ENCODE results near the gene TFB2M. TPM values are rescaled to one million over a fixed set of nuclear protein-coding genes. Genes with fewer than 3 reads are reported as not detected.

TFB2M gene
- total and polyA plus RNA-seq, 2 of the 13 experiments (the other 11 are each of a cell fraction or from before 2014, with no cell fraction given) = 15.7 to 31.4 TPM

GRCh38 chr1:246566128-246566812 is at the start of gene TFB2M, which contains the start of gene CNST (continued):
- 0 out of 2 replicates have a peak, but pooled peaks have one; percentile 17 for TF ChIP-seq USF2 (IDR thresholded peaks at IDR 0.05; ENCODE audit: low read depth, low read length)
- no peak for TF ChIP-seq USF2 (CRISPR knock-in tag; IDR thresholded peaks at IDR 0.05; ENCODE audit: borderline replicate concordance)
- no peak for TF ChIP-seq PAWR (CRISPR knock-in tag; IDR thresholded peaks at IDR 0.05; ENCODE audit: borderline replicate concordance)
- no peak; the same call in 1 of the 2 replicates for TF ChIP-seq ZNF552 (CRISPR knock-in tag; IDR thresholded peaks at IDR 0.05; ENCODE audit: borderline replicate concordance)
- peak; percentile 100 for TF ChIP-seq MXI1 (IDR thresholded peaks at IDR 0.05; ENCODE audit: borderline replicate concordance, low read depth, low read length)
- TF ChIP-seq SRY (CRISPR knock-in tag; IDR thresholded peaks at IDR 0.05) = 0 out of 2 replicates have a peak, but pooled peaks have one; percentile 33
- no peak; the same call in 1 of the 2 replicates for TF ChIP-seq E2F2 (CRISPR knock-in tag; IDR thresholded peaks at IDR 0.05; ENCODE audit: borderline replicate concordance)
- TF ChIP-seq PPARG (CRISPR knock-in tag; conservative IDR thresholded peaks at IDR 0.05) = 0 out of 2 replicates have a peak, but pooled peaks have one; percentile 33
- TF ChIP-seq E2F1 (CRISPR knock-in tag; IDR thresholded peaks at IDR 0.05) = 0 out of 2 replicates have a peak, but pooled peaks have one; percentile 39
- 0 out of 2 replicates have a peak, but pooled peaks have one; percentile 35 for TF ChIP-seq ZNF235 (CRISPR knock-in tag; IDR thresholded peaks at IDR 0.05; ENCODE audit: borderline replicate concordance)
- no peak for TF ChIP-seq ZNF496 (CRISPR knock-in tag; IDR thresholded peaks at IDR 0.05; ENCODE audit: insufficient replicate concordance)
- peak; percentile 29; the same call in 1 of the 2 replicates for TF ChIP-seq MIXL1 (CRISPR knock-in tag; IDR thresholded peaks at IDR 0.05)
- no peak for TF ChIP-seq CENPBD1 (CRISPR knock-in tag; IDR thresholded peaks at IDR 0.05; ENCODE audit: borderline replicate concordance, low read depth)
- TF ChIP-seq ATAD3A (CRISPR knock-in tag; IDR thresholded peaks at IDR 0.05) = no peak
- no peak; the same call in none of the 2 replicates for TF ChIP-seq BORCS8-MEF2B (CRISPR knock-in tag; IDR thresholded peaks at IDR 0.05)
- peak; percentile 71; the same call in 1 of the 2 replicates for TF ChIP-seq SAFB2 (CRISPR knock-in tag; IDR thresholded peaks at IDR 0.05; ENCODE audit: borderline replicate concordance, low read depth)
- TF ChIP-seq ZNF513 (CRISPR knock-in tag; conservative IDR thresholded peaks at IDR 0.05) = 0 out of 2 replicates have a peak, but pooled peaks have one; percentile 25
- no peak for TF ChIP-seq RARG (CRISPR knock-in tag; IDR thresholded peaks at IDR 0.05; ENCODE audit: low read depth)
- TF ChIP-seq AHR (CRISPR knock-in tag; IDR thresholded peaks at IDR 0.05) = no peak; the same call in 1 of the 2 replicates
- TF ChIP-seq RXRA (CRISPR knock-in tag; IDR thresholded peaks at IDR 0.05) = peak; percentile 36; the same call in 1 of the 2 replicates
- TF ChIP-seq CAMTA2 (CRISPR knock-in tag; IDR thresholded peaks at IDR 0.05; ENCODE audit: borderline replicate concordance) = peak; percentile 81; the same call in 1 of the 2 replicates
